AG20443 (cell line): ENCODE results near the gene OOSP4B.
"Not testable (repeated sequence)": the region's sequence is repeated elsewhere in the genome, so short reads cannot be mapped to it uniquely, and the experiment has no call there.

Experiments
- DNase-seq: peaks from one replicate; pipeline ENCODE4 v3.0.0; 2012; ENCODE audit warnings: low spot score, mixed read lengths

OOSP4B gene

DNA sequence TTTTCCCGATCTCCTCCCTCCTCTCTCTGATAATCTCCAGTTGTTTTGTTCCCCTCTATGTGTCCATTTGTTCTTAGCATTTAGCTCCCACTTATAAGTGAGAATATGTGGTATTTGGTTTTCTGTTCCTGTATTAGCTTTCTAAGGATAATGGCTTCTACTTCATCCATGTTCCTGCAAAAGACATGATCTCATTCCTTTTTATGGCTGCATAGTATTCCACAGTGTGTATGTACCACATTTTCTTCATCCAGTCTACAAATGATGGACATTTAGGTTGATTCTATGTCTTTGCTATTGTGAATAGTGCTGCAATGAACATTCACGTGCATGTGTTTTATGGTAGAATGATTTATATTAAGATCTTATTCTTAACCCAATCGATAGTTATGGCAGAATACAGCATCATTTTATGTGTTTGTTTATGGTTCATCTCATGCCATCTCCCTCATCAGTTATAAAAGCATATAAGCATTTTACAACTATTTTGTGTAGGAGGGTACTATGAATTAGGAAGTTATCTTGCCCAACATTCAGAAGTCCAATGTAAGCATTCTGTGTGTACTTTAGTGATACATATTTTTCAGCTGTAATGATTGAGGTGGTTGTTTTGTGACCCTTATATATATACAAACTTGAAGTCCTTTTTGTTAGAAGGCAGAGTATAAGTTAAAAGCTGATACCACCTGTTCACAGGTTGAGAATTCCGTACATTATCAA, 42.7 kb downstream of the OOSP4B start:
- DNase-seq: no peak

DNA sequence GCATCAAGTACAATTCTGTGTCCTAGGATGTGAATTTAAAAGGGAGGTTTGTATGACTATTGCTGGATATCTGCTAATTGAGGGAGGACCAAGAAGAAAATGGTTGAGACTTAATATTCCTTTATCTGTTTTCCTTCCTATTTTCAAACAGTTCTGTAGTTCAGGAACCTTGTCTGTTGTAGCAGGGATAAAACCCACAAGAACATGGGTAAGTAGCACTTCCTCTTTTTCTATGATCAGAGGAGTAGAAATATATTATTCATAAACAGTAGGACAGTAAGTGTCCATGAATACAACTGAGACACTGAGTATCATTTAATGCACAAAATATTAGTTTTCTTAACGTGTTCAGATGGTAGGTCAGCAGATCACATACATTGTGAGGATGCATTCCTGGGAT, 47.1 kb downstream of the OOSP4B start:
- no peak for DNase-seq

DNA sequence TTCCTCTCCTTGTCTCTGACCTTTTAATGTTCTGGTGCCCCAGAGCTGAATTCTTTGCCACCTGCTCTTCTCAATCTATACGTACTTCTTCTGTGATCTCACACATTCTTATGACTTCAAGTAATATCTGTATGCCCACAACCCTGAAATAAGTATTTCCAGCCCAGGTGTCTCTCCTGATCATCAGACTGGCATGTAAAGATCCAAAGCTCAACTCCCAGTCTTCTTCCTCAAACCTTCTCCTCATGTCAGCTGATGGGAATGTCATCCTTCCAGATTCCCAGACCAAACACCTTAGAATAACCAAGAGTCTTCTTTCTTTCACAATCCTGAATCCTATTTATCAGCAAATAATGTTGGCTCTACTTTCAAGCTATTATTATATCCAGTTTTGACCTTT, 48.8 kb downstream of the OOSP4B start:
- DNase-seq: no peak

DNA sequence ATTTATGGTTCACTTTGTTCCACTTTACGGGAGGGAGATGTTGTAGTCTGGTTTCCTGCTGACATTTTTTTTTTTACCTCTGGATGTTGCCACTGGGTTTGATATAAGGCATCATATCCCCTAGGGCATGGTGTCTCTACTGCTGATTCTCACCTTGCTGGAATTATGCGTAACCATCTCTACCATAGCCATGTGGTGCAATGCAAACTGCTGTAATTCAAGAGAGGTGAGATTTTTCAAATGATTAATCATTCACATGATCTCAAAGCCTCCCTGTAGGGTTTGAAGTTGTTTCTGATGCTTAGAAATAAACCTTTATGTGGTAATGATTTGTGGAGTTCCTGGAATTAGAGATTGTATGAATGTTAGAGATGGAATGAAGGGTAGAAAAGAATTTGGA, 52.5 kb downstream of the OOSP4B start:
- DNase-seq: no peak

DNA sequence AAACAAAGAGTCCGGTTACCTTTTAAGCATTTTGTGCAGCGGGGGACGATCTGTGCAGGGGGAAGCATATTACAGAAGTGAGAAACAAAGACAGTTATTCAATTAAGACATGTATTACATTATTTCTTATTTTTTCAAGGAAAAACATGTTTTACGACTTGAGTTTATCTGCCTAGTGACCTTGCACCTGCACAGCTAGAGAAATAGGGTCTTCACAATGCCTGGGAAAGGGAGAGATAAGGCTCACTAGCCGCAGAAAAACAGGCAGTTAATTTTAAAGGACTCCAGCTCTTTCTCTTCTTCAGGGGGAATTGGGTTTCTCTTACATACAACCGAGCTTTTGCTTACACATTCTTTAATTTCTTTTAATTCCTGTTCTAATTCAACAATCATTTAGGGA, 54.7 kb downstream of the OOSP4B start:
- DNase-seq: not testable (repeated sequence)

DNA sequence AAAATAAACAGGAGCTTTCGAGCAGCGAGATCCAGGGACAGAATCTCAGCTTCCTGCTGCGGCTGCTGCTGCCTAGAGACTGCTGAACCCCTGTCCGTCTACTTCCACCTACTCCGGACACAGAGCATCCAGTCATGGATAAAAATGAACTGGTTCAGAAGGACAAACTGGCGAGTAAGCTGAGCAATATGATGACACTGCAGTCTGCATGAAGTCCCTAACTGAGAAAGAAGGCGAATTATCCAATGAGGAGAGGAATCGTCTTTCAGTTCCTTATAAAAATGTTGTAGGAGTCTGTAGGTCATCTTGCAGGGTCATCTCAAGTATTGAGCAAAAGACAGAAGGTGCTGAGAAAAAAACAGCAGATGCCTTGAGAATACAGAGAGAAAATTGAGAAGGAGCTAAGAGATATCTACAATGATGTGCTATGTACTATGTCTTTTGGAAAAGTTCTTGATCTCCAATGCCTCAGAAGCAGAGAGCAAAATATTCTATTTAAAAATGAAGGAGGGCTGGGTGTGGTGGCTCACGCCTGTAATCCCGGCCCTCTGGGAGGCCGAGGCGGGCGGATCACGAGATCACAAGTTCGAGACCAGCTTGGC, 60.3 kb downstream of the OOSP4B start:
- no peak for DNase-seq

DNA sequence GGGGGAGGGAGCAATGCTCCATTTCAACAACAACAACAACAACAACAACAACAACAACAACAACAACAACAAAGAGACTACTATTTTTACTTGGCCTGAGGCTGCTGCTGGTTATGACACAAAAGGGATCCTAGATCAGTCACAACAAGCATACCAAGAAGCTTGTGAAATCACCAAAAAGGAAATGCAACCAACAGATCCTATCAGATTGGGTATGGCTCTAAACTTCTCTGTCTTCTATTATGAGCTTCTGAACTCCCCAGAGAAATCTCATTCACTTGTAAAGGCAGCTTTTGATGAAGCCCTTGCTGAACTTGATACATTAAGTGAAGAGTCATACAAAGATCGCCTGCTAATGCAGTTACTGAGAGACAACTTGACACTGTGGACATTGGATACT, 61.0 kb downstream of the OOSP4B start:
- no peak for DNase-seq

DNA sequence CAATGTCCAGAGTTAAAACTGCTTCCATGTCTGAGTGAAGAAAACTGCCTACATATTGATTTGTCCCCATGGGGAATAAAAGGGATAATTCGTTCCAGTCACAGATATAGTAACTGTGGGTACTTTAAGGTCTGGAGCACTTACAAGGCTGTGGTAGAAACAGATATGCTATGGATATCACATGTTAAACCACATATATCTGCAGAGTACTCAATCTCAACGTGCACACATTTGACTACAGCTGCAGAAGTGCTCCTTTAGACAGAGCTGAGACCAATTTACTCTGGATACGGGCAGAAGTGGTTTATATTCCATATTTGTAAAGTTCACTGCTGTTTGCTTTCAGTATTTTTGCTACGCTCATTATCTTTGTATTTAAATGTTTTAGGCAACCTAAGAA, 61.8 kb downstream of the OOSP4B start:
- DNase-seq: no peak

DNA sequence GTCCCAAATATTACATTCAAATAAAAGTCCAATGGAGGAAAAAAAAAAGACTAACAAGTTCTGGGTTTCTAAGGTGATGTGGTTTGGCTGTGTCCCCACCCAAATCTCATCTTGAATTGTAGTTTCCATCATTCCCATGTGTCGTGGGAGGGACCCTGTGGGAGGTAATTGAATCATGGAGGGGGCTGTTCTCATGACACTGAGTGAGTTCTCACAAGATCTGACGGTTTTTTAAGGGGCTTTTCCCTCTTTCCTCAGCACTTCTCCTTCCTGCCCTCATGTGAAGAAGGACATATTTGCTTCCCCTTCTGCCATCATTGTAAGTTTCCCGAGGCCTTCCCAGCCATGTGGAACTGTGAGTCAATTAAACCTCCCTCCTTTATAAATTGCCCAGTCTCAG, 63.6 kb downstream of the OOSP4B start:
- DNase-seq: no peak
